IMR-90 (cell line): ENCODE measurements around the gene KCNMB2. TPM values are rescaled to one million over a fixed set of nuclear protein-coding genes. Genes with fewer than 3 reads are reported as not detected.

Experiments
- ATAC-seq: fragments of 200-7000 bp; cut with Tn5 transposase; 2 replicates; pipeline ENCODE4 v1.9.1; 2020; ENCODE audit warnings: low read depth, mild to moderate bottlenecking, moderate library complexity
- BruUV-seq: library from RNA; stranded (reverse); fragments of 400-500 nt; replicated peaks from 2 replicates; lab custom pipeline; 2021; lab: Mats Ljungman, UMichigan
- CTCF ChIA-PET: fragments of 300-600 bp; formaldehyde crosslinking; extraction: SDS; loops from one replicate; lab custom pipeline; 2021; ENCODE audit warnings: antibody characterized with exemption; lab: Yijun Ruan, JAX
- POLR2A ChIA-PET: fragments of 300-600 bp; sonication (Branson Sonifier 250); formaldehyde crosslinking; loops from one replicate; lab custom pipeline; 2022; ENCODE audit warnings: antibody characterized with exemption; ENCODE audit not compliant: unreplicated experiment; lab: Charles Lee
- DNase-seq: peaks from one replicate; pipeline ENCODE4 v3.0.0; 2013
- H2AFZ ChIP-seq: replicated peaks from 2 replicates; pipeline ENCODE3; 2013; ENCODE audit warnings: low read length, mild to moderate bottlenecking; ENCODE audit not compliant: poor library complexity
- H2AK5ac ChIP-seq: 2 replicates; pipeline ENCODE4 v1.6.1; 2013; ENCODE audit warnings: low read depth, low read length, inconsistent platforms
- H2AK9ac ChIP-seq: replicated peaks from 2 replicates; pipeline ENCODE3; 2013; ENCODE audit warnings: mild to moderate bottlenecking, low read depth, low read length, moderate library complexity; ENCODE audit not compliant: poor library complexity
- H2BK120ac ChIP-seq: 2 replicates; pipeline ENCODE4 v1.6.1; 2013; ENCODE audit warnings: low read depth, low read length, inconsistent platforms
- H2BK15ac ChIP-seq: 3 replicates; pipeline ENCODE4 v1.6.1; 2013; ENCODE audit warnings: low read depth, low read length, inconsistent platforms
- H2BK20ac ChIP-seq: 2 replicates; pipeline ENCODE4 v1.6.1; 2013; ENCODE audit warnings: low read depth, mild to moderate bottlenecking, inconsistent platforms, low read length, moderate library complexity
- H2BK5ac ChIP-seq: 2 replicates; pipeline ENCODE4 v1.6.1; 2013; ENCODE audit warnings: mild to moderate bottlenecking, low read depth, low read length, inconsistent platforms; ENCODE audit not compliant: poor library complexity, severe bottlenecking
- H3K14ac ChIP-seq: replicated peaks from 2 replicates; pipeline ENCODE4 v1.6.1; 2013; ENCODE audit warnings: low read depth, low read length, inconsistent platforms
- H3K18ac ChIP-seq: 2 replicates; pipeline ENCODE4 v1.6.1; 2013; ENCODE audit warnings: low read depth, low read length, control low read depth
- H3K23ac ChIP-seq: 2 replicates; pipeline ENCODE4 v1.6.1; 2013; ENCODE audit warnings: low read depth, low read length, inconsistent platforms
- H3K27ac ChIP-seq: 2 replicates; pipeline ENCODE4 v1.5.1; 2013; ENCODE audit warnings: mild to moderate bottlenecking, control low read depth, low read length; ENCODE audit not compliant: insufficient read depth
- H3K27me3 ChIP-seq: 2 replicates; pipeline ENCODE4 v1.6.1; 2013; ENCODE audit warnings: low read length; ENCODE audit not compliant: control insufficient read depth, insufficient read depth
- H3K36me3 ChIP-seq: 2 replicates; pipeline ENCODE4 v1.6.1; 2013; ENCODE audit warnings: low read length, mixed read lengths; ENCODE audit not compliant: control insufficient read depth, insufficient read depth
- H3K4ac ChIP-seq: 2 replicates; pipeline ENCODE4 v1.6.1; 2013; ENCODE audit warnings: low read depth, low read length, inconsistent platforms
- H3K4me1 ChIP-seq: 2 replicates; pipeline ENCODE4 v1.6.1; 2013; ENCODE audit warnings: low read length, mixed read lengths; ENCODE audit not compliant: control insufficient read depth, insufficient read depth
- H3K4me2 ChIP-seq: 2 replicates; pipeline ENCODE4 v1.6.1; 2013; ENCODE audit warnings: low read depth, mild to moderate bottlenecking, control low read depth, low read length, moderate library complexity
- H3K4me3 ChIP-seq: 2 replicates; pipeline ENCODE4 v1.5.1; 2013; ENCODE audit warnings: low read depth, mild to moderate bottlenecking, control low read depth, low read length, moderate library complexity; ENCODE audit not compliant: insufficient read depth
- H3K56ac ChIP-seq: 2 replicates; pipeline ENCODE4 v1.6.1; 2013; ENCODE audit warnings: low read length, inconsistent platforms; ENCODE audit not compliant: insufficient read depth; ENCODE audit errors: extremely low read depth
- H3K79me1 ChIP-seq, 2 experiments: 2 replicates each; pipeline ENCODE4 v1.6.1; 2013; ENCODE audit warnings: low read length in 2 of 2, inconsistent platforms in 1 of 2, low read depth in 1 of 2
- H3K9ac ChIP-seq: 2 replicates; pipeline ENCODE4 v1.6.1; 2013; ENCODE audit warnings: low read depth, low read length, control low read depth
- H3K9me1 ChIP-seq: 2 replicates; pipeline ENCODE4 v1.6.1; 2013; ENCODE audit warnings: low read length, inconsistent platforms; ENCODE audit not compliant: insufficient read depth
- H3K9me3 ChIP-seq: 2 replicates; pipeline ENCODE4 v1.6.1; 2013; ENCODE audit warnings: low read length; ENCODE audit not compliant: control insufficient read depth, insufficient read depth
- H4K20me1 ChIP-seq: 2 replicates; pipeline ENCODE4 v1.6.1; 2013; ENCODE audit warnings: low read length, inconsistent platforms; ENCODE audit not compliant: insufficient read depth
- H4K5ac ChIP-seq: 2 replicates; pipeline ENCODE4 v1.6.1; 2013; ENCODE audit warnings: mild to moderate bottlenecking, low read depth, low read length, control low read depth
- H4K8ac ChIP-seq, 2 experiments: 2 replicates each; pipeline ENCODE4 v1.6.1; 2013; ENCODE audit warnings: low read depth in 2 of 2, low read length in 2 of 2, control low read depth in 1 of 2, inconsistent platforms in 1 of 2
- H4K91ac ChIP-seq: 2 replicates; pipeline ENCODE4 v1.6.1; 2013; ENCODE audit warnings: low read depth, low read length, inconsistent platforms; ENCODE audit not compliant: insufficient read depth
- BHLHE40 ChIP-seq: fragments of 150-350 bp; IDR thresholded peaks from 2 replicates; pipeline ENCODE4 v1.6.1; 2016; ENCODE audit warnings: mild to moderate bottlenecking, low read depth, low read length
- CEBPB ChIP-seq: IDR thresholded peaks from 2 replicates; pipeline ENCODE4 v1.6.1; 2012; ENCODE audit warnings: low read depth, low read length, improper control_type of control experiment
- CHD1 ChIP-seq: IDR thresholded peaks from 2 replicates; pipeline ENCODE4 v1.6.1; 2012; ENCODE audit warnings: low read depth, low read length, improper control_type of control experiment
- CTCF ChIP-seq: conservative IDR thresholded peaks from 2 replicates; pipeline ENCODE4 v1.5.1; 2012; ENCODE audit warnings: mild to moderate bottlenecking, low read depth, low read length, improper control_type of control experiment
- ELK1 ChIP-seq: fragments of 150-350 bp; IDR thresholded peaks from 2 replicates; pipeline ENCODE4 v1.6.1; 2016; ENCODE audit warnings: low read depth, mild to moderate bottlenecking, low read length, moderate library complexity, borderline replicate concordance
- FOS ChIP-seq: fragments of 150-350 bp; IDR thresholded peaks from 2 replicates; pipeline ENCODE4 v1.6.1; 2016; ENCODE audit warnings: low read depth, low read length
- MAFK ChIP-seq: IDR thresholded peaks from 2 replicates; pipeline ENCODE4 v1.6.1; 2012; ENCODE audit warnings: low read depth, low read length, improper control_type of control experiment
- MAZ ChIP-seq: IDR thresholded peaks from 2 replicates; pipeline ENCODE4 v1.6.1; 2012; ENCODE audit warnings: low read depth, mild to moderate bottlenecking, low read length, improper control_type of control experiment, moderate library complexity, borderline replicate concordance
- MXI1 ChIP-seq: IDR thresholded peaks from 2 replicates; pipeline ENCODE4 v1.6.1; 2012; ENCODE audit warnings: low read depth, mild to moderate bottlenecking, low read length, moderate library complexity, borderline replicate concordance
- NFE2L2 ChIP-seq: fragments of 150-350 bp; IDR thresholded peaks from 2 replicates; pipeline ENCODE4 v1.6.1; 2016; ENCODE audit warnings: low read depth, mild to moderate bottlenecking, low read length
- POLR2A ChIP-seq: IDR thresholded peaks from 2 replicates; pipeline ENCODE4 v1.6.1; 2012; ENCODE audit warnings: mild to moderate bottlenecking, low read depth, low read length
- RAD21 ChIP-seq: IDR thresholded peaks from 2 replicates; pipeline ENCODE4 v1.6.1; 2012; ENCODE audit warnings: low read length, improper control_type of control experiment
- RCOR1 ChIP-seq: IDR thresholded peaks from 2 replicates; pipeline ENCODE4 v1.6.1; 2012; ENCODE audit warnings: mild to moderate bottlenecking, low read length, improper control_type of control experiment; ENCODE audit not compliant: insufficient replicate concordance
- RFX5 ChIP-seq: IDR thresholded peaks from 2 replicates; pipeline ENCODE4 v1.8.0; 2012; ENCODE audit warnings: low read depth, mild to moderate bottlenecking, low read length, moderate library complexity
- SMC3 ChIP-seq: fragments of 150-350 bp; IDR thresholded peaks from 2 replicates; pipeline ENCODE4 v1.6.1; 2016; ENCODE audit warnings: low read depth, mild to moderate bottlenecking, antibody characterized with exemption, low read length, moderate library complexity
- USF2 ChIP-seq: fragments of 150-350 bp; IDR thresholded peaks from 2 replicates; pipeline ENCODE4 v1.6.1; 2017; ENCODE audit warnings: mild to moderate bottlenecking, antibody characterized with exemption, low read length, low read depth
- WGBS, 2 experiments: methylation state at CpG; one replicate each; pipeline versions ENCODE4 v1.1.5 to v1.1.7; 2013; ENCODE audit warnings: missing lambda C conversion rate in 2 of 2; ENCODE audit not compliant: insufficient read length in 1 of 2; ENCODE audit errors: extremely low coverage in 2 of 2; 5-methylcytosine and 5-hydroxymethylcytosine counted together
- dilution Hi-C: fragments of 300-500 bp; cut with HindIII; formaldehyde crosslinking; loops from one replicate; pipeline ENCODE4 v1.14.3; 2018; ENCODE audit warnings: low sequenced_read_pairs; ENCODE audit not compliant: unreplicated experiment
- in situ Hi-C: fragments of 300-500 bp; cut with MboI; formaldehyde crosslinking; loops from 3 replicates; pipeline ENCODE4 v1.14.3; 2019; ENCODE audit warnings: low sequenced_read_pairs, inconsistent platforms, mixed read lengths
- intact Hi-C: fragments of 100-400 bp; cut with micrococcal nuclease; formaldehyde crosslinking; loops from 2 replicates; pipeline ENCODE4 v1.10.0; 2022
- polyA plus RNA-seq, 3 experiments: library from polyadenylated mRNA; depleted of rRNA; stranded (reverse); fragments of >200 nt; gene quantifications; 2 replicates each; pipeline ENCODE4 v1.2.3, GENCODE V29; 2012; ENCODE audit warnings: low replicate concordance in 1 of 3
- total RNA-seq: library from RNA; depleted of rRNA; stranded (reverse); fragments of >200 nt; gene quantifications from 2 replicates; pipeline ENCODE4 v1.2.3, GENCODE V29; 2012

Gene KCNMB2
- total and polyA plus RNA-seq, 2 of the 4 experiments (the other 2 are of a cell fraction), result not detected

- no peak overlapping the region for H3K27ac ChIP-seq
- H3K27me3 ChIP-seq, result no peaks in the 10 kb centered on the region
- no peak overlapping the region for H3K18ac ChIP-seq
- H3K4ac ChIP-seq, result no peak overlapping the region
- BruUV-seq, result no TSS peak
- no peak overlapping the region for H2AK5ac ChIP-seq
- in situ Hi-C loops, result no loop called here
- intact Hi-C loops, result no loop called here
- 100% methylated on average over 1 of the region's 7 CpGs; no CpG with 5 or more reads in 1 of the 2 experiments for WGBS, 2 experiments
- TF ChIP-seq ELK1, result no peak
- TF ChIP-seq CEBPB, result no peak
- no peak for TF ChIP-seq CHD1
- no peak for TF ChIP-seq MXI1
- TF ChIP-seq USF2, result no peak
- TF ChIP-seq FOS, result no peak
- no peak for TF ChIP-seq MAFK
- no peak for TF ChIP-seq BHLHE40
- TF ChIP-seq RFX5, result no peak
- TF ChIP-seq RCOR1, result no peak
- no peak for TF ChIP-seq MAZ
- no peak for TF ChIP-seq SMC3
- TF ChIP-seq POLR2A, result no peak
- TF ChIP-seq CTCF, result no peak
- TF ChIP-seq RAD21, result no peak
- TF ChIP-seq NFE2L2, result no peak
- H2BK15ac ChIP-seq, result no peak overlapping the region
- dilution Hi-C loops, result no loop called here
- H2BK5ac ChIP-seq, result no peak overlapping the region
- H3K4me2 ChIP-seq, result no peak overlapping the region
- no peak overlapping the region for H3K14ac ChIP-seq
- no peak overlapping the region for H2AFZ ChIP-seq
- no peak overlapping the region for H4K5ac ChIP-seq
- H2AK9ac ChIP-seq, result no peak overlapping the region
- H4K91ac ChIP-seq, result no peak overlapping the region
- no peak overlapping the region for H3K9ac ChIP-seq
- H4K20me1 ChIP-seq, result no peaks in the 10 kb centered on the region
- no peaks in the 10 kb centered on the region; the same call in 1 of the 2 replicates for H3K4me1 ChIP-seq
- ChIA-PET POLR2A (no interaction called here), CTCF (no interaction called here)
- DNase-seq, result no peak
- H3K4me3 ChIP-seq, result no peak overlapping the region
- no peak overlapping the region for H3K23ac ChIP-seq
- no peaks in the 10 kb centered on the region for H3K9me1 ChIP-seq
- H3K56ac ChIP-seq, result no peak overlapping the region
- ATAC-seq, result no peak
- no peak overlapping the region for H4K8ac ChIP-seq
- no peaks in the 10 kb centered on the region for H3K36me3 ChIP-seq
- no peak overlapping the region for H2BK20ac ChIP-seq
- no peaks in the 10 kb centered on the region for H3K79me1 ChIP-seq
- no peaks in the 10 kb centered on the region for H3K9me3 ChIP-seq
- no peak overlapping the region for H2BK120ac ChIP-seq
Observed at GRCh38 chr3:178517665-178518334, 18.4 kb upstream of the KCNMB2 start.
